Measurements from ENCODE around the gene NECTIN2.
"Not testable (repeated sequence)": the region's sequence is repeated elsewhere in the genome, so short reads cannot be mapped to it uniquely, and the experiment has no call there.

Gene NECTIN2

DNA sequence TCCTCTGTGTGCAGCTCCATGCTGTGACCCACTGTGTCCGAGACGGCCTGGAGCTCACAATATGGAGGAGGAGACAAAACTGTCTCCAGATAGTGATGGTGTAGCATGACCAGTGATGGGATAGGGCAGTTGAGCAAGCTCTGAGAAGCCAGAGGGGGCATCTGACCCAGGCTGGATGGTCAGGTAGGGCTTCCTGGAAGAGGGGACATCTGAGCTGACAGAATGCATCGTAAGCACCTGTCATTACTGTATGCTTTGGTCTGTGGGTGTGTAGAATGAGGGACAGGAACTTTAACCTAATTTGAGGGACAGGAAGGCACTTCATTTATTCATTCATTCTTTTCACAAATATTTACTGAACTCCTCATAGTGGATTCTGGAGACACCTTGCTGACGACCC lies 38.5 kb downstream of the NECTIN2 start:
- DNase-seq (ENCODE audit: low read depth in 2 of 2) = no peak

DNA sequence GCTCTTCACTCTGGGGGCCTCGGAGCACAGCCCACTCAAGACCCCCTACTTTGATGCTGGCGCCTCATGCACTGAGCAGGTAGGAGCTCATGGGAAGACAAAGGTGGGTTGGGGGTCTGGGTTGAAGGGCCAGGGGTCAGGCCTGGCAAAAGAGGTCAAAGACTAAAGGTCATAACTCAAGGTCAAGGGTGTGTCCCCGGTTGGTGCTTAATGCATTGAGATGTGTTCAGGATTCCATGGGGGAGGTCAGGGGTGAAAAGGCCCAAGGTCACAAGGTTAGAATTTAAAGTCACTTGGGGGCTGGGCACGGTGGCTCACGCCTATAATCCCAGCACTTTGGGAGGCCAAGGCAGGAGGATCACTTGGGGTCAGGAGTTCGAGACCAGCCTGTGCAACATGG lies 40.0 kb downstream of the NECTIN2 start:
- no peak for DNase-seq (ENCODE audit: low read depth in 2 of 2)

DNA sequence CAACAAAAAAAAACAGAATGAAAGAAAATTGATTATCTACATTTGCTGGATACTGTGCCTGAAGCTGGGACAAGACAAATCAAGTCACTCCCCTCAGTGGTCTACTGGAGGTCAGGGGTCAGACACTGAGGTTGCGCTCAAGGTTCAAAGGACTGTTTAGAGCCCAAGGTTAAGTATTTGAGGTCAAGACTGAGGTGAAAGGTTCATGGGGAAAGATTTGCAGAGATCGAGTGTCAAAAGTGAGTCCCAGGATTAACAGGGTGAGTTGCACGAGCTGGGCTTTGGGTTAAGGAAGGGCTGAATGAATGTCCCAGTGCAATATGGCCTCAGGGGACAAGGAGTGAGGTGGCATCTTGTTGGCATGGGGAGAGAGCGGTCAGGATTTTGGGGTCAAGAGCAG lies 41.6 kb downstream of the NECTIN2 start:
- no peak for DNase-seq (ENCODE audit: low read depth in 2 of 2)

DNA sequence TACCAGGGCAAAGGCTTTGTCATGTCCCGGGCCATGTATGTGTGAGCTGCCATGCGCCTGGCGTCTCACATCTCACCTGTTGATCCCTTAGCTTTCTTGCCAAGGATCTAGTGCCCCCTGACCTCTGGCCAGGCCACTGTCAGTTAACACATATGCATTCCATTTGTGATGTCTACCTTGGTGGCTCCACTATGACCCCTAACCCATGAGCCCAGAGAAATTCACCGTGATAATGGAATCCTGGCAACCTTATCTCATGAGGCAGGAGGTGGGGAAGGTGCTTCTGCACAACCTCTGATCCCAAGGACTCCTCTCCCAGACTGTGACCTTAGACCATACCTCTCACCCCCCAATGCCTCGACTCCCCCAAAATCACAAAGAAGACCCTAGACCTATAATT lies 42.2 kb downstream of the NECTIN2 start:
- not testable (repeated sequence) for DNase-seq (ENCODE audit: low read depth in 2 of 2)

DNA sequence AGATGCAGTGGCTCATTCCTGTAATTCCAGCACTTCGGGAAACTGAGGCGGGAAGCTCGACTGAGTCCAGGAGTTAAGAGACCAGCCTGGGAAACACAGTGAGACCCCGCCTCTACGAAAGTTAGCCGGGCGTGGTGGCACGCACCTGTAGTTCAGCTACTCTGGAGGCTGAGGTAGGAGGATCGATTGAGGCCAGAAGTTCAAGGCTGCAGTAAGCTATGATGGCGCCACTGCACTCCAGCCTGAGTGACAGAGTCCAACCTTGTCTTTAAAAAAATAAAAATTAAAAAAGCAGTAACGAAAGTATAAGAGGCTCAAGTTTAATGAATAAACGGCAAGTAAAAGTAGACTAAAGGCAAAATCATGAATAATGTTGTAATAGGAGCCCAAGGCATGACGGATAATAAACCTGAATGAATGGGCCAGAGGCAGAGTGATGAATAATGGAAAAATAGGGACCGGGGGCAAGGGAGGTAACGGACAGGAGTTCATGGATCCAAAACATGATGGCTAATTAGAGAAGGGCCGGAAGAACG lies 43.8 kb downstream of the NECTIN2 start:
- DNase-seq (ENCODE audit: low read depth in 2 of 2) = no peak

DNA sequence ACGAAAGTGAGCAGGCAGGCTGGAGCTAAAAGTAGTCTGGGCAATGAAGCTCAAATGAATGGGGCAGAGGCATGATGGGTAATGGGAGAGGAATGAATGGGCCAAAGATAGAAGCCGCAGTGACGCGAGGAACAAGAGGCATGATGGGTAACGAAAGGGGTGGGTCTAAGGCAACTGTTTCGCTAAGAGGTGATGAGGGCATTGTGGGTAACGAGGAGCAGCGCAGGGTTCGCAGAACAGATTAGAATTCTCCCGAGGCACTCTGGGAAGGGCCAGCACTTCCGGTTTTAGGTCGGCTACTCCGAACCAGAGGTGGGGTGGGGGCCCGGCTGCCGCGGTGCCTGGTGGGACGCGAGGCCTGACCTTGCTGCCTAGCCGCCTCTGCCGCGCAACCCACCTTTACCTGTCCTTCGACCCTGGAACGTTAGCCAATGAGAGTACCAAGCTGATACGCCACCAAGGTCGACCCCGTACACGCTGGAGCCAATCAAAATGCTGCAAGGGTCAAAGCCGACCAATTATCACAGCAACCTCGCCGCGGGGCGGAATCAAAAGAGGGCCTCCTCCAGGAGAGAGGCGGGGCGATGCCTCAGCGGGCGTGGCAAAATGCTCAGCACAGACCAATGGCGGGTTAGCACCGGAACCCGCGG lies 44.4 kb downstream of the NECTIN2 start:
- peak in 1 of 2 experiments; percentile 100 for DNase-seq (ENCODE audit: low read depth in 2 of 2)

DNA sequence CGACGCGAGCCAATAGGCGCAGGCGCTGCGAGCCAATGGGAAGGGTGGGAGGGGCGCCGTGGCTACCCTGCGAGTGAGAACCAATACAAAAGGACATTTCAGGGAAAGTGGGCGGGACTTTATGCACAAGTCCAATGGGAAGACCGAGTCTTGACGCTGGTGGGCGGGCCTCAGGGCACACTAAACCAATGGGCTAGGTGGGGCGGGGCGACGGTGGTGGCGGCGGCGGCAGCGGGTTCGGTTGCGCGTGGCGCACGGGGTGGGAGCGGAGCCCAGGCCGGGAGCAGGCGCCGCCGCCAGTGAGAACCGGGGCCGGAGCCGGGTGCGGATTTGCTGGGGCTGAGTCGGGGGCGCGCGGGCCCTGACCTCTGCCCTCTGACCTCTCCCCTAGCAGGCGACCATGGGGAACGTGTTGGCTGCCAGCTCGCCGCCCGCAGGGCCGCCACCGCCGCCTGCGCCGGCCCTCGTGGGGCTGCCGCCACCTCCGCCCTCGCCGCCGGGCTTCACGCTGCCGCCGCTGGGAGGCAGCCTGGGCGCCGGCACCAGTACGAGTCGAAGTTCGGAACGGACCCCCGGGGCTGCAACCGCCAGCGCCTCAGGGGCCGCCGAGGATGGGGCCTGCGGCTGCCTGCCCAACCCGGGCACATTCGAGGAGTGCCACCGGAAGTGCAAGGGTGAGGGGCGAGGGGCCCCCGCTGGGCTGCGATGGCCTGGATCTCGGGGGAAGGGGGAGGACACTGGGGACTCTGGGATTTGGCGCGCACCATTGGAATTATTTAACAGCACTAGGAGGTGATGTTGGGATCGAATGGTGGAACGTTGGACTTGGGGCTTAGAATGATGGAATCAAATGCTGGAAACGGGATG lies 45.2 kb downstream of the NECTIN2 start, which contains the start of gene TOMM40:
Gene TOMM40, plus strand, starts transcription at position 239 of the 867 bp plus-strand sequence. Its CDS starts 162 bp downstream, at position 401.
- peak in 1 of 2 experiments; percentile 100 for DNase-seq (ENCODE audit: low read depth in 2 of 2)

DNA sequence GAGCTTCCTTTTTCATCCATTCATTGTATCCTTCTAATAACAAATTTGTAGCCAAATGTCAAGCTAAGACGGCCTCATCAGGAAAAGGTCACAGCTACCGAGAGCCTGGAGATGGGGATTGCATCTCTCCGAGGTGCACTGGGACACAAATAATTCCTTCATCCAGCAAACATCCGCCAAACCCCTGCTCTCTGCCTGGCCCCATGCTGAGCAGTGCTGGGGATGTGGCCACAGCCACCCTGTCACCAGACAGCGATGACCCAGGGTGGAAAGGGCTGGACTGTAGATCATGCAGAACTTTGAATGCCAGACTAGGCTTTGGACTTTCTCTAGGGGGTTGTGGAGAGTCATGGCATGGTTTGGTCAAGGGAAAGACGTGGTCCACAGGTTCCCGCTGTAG lies 46.8 kb downstream of the NECTIN2 start:
- no peak for DNase-seq (ENCODE audit: low read depth in 2 of 2)

DNA sequence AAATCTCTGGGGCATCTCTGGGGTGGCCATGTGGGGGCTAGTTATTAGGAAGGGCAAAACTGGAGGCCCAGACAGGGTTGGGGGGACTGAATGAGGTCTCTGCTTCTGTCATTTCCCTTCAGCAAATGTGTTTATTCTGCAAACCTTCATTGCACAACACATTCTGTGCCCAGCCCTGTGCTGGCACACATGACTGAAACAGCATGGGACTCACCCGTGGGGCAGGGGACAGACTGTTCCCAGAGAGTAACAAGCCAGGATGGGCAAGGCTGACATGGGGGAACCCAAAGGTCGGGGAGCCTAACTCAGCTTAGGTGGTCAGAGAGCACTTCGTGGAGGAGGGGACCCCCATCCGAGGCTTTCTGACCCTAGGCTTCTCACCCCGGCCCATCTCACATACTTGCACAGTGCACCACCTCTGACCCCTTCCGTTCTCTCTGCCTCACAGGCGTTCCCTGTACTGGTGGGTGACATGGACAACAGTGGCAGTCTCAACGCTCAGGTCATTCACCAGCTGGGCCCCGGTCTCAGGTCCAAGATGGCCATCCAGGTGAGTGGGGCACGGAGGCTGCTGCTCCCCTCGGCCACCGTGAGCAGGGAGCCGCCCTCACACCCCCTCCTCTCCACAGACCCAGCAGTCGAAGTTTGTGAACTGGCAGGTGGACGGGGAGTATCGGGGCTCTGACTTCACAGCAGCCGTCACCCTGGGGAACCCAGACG lies 47.4 kb downstream of the NECTIN2 start:
- DNase-seq (ENCODE audit: low read depth in 2 of 2) = no peak

DNA sequence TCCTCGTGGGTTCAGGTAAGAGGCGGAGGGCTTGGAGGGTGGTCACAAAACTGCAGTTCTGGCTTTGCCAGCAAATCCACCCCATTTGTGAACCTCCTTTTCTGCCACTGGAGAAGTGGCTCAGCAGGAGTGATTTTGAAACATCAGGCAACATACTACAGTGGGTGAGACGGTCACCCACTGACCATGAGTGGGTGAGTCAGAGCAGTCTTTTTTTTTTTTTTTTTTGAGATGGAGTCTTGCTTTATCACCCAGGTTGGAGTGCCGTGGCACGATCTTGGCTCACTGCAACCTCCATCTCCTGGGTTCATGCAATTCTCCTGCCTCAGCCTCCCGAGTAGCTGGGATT lies 47.9 kb downstream of the NECTIN2 start:
- DNase-seq (ENCODE audit: low read depth in 2 of 2) = no peak

DNA sequence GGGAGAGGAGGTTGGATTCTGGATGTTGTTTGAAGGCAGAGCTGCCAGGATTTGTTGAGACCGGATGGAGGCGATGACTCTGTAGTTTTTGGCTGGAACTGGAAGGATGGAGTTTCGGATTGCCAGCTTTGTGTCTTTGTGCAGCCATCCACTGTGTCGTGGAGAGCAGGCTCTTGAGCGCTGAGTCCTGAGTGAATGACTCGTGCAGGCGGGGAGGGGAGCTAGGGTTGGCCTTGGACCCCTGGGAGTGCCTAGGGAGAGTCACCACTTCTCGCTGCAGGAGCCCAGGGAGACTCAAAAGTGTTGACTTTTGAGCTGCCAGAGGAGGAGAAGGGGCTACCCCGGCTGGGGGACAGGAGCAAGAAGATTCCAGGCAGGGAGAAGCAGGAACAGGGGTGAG lies 48.8 kb downstream of the NECTIN2 start:
- DNase-seq (ENCODE audit: low read depth in 2 of 2) = no peak

DNA sequence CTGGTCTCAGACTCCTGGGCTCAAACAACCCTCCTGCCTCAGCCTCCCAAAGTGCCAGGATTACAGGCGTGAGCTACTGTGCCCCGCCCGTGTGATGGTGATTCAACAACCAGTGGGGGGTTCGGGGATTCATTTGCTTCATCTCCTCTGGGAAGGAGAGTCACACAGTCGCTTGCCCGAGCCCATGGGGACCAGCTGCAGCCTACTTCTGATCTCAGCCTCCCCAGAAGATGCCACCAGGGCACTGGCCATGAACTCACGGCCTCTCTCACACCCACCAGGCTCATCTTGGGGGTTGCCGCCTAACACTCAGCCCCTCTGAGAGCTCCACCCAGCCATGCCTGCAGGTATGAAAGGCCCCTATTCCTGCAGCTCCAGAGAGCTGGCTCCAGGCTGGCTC lies 51.7 kb downstream of the NECTIN2 start:
- no peak for DNase-seq (ENCODE audit: low read depth in 2 of 2)

DNA sequence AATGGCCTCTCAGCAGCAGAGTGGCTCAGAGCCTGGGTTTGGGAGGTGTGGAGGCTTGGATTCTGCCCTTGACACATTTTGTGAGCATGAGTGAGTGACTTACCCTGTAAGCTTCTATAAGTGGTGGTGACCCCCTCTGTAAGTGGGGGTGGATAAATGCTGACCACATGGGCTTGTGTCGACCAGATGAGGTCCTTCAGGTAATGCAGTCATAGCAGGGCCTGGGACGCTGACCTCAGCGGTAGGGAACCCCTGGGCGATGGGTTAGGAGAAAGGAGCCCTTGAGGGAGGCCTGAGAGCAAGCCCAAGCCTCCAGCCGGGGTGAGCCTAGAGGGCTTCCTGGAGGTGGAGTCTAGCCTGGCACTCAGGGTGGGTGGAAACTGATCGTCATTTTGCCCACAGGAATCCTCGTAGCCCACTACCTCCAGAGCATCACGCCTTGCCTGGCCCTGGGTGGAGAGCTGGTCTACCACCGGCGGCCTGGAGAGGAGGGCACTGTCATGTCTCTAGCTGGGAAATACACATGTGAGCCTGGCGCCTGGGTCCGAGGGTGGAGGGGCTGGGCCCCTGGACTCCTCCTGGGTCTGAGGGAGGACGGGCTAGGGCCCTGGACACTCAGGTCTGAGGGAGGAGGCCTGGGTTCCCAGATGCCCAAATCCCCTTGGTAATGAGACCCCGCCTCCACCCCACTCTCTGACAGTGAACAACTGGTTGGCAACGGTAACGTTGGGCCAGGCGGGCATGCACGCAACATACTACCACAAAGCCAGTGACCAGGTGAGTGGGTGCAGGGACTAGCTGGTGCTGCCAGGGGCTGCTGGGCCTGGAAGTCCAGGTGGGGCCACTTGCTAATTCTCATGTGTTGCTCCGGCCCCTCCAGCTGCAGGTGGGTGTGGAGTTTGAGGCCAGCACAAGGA lies 54.5 kb downstream of the NECTIN2 start:
- no peak for DNase-seq (ENCODE audit: low read depth in 2 of 2)

DNA sequence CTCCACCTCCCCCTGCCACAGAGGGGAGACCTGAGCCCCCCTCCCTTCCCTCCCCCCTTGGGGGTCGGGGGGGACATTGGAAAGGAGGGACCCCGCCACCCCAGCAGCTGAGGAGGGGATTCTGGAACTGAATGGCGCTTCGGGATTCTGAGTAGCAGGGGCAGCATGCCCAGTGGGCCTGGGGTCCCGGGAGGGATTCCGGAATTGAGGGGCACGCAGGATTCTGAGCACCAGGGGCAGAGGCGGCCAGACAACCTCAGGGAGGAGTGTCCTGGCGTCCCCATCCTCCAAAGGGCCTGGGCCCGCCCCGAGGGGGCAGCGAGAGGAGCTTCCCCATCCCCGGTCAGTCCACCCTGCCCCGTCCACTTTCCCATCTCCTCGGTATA lies 57.1 kb downstream of the NECTIN2 start:
- DNase-seq (ENCODE audit: low read depth in 2 of 2) = no peak

DNA sequence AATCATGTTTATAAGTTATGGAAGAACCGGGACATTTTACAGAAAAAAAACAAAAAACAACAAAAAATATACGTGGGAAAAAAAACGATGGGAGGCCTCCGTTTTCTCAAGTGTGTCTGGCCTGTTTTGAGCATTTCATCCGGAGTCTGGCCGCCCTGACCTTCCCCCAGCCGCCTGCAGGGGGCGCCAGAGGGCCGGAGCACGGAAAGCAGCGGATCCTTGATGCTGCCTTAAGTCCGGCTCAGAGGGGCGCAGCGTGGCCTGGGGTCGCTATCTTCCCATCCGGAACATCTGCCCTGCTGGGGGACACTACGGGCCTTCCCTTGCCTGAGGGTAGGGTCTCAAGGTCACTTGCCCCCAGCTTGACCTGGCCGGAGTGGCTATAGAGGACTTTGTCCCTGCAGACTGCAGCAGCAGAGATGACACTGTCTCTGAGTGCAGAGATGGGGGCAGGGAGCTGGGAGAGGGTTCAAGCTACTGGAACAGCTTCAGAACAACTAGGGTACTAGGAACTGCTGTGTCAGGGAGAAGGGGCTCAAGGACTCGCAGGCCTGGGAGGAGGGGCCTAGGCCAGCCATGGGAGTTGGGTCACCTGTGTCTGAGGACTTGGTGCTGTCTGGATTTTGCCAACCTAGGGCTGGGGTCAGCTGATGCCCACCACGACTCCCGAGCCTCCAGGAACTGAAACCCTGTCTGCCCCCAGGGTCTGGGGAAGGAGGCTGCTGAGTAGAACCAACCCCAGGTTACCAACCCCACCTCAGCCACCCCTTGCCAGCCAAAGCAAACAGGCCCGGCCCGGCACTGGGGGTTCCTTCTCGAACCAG lies 57.7 kb downstream of the NECTIN2 start:
- peak; percentile 50 to 71 for DNase-seq (ENCODE audit: low read depth in 2 of 2)

DNA sequence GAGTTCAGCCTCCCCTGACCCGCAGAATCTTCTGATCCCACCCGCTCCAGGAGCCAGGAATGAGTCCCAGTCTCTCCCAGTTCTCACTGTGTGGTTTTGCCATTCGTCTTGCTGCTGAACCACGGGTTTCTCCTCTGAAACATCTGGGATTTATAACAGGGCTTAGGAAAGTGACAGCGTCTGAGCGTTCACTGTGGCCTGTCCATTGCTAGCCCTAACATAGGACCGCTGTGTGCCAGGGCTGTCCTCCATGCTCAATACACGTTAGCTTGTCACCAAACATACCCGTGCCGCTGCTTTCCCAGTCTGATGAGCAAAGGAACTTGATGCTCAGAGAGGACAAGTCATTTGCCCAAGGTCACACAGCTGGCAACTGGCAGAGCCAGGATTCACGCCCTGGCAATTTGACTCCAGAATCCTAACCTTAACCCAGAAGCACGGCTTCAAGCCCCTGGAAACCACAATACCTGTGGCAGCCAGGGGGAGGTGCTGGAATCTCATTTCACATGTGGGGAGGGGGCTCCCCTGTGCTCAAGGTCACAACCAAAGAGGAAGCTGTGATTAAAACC lies 58.4 kb downstream of the NECTIN2 start:
- DNase-seq (ENCODE audit: low read depth in 2 of 2) = no peak

DNA sequence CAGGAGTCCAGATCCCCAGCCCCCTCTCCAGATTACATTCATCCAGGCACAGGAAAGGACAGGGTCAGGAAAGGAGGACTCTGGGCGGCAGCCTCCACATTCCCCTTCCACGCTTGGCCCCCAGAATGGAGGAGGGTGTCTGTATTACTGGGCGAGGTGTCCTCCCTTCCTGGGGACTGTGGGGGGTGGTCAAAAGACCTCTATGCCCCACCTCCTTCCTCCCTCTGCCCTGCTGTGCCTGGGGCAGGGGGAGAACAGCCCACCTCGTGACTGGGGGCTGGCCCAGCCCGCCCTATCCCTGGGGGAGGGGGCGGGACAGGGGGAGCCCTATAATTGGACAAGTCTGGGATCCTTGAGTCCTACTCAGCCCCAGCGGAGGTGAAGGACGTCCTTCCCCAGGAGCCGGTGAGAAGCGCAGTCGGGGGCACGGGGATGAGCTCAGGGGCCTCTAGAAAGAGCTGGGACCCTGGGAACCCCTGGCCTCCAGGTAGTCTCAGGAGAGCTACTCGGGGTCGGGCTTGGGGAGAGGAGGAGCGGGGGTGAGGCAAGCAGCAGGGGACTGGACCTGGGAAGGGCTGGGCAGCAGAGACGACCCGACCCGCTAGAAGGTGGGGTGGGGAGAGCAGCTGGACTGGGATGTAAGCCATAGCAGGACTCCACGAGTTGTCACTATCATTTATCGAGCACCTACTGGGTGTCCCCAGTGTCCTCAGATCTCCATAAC lies 59.5 kb downstream of the NECTIN2 start, which contains the start of gene APOE:
Gene APOE, plus strand, starts transcription at position 360 of the 724 bp plus-strand sequence. CDS start 829 bp downstream, outside the sequence.
- no peak for DNase-seq (ENCODE audit: low read depth in 2 of 2)

DNA sequence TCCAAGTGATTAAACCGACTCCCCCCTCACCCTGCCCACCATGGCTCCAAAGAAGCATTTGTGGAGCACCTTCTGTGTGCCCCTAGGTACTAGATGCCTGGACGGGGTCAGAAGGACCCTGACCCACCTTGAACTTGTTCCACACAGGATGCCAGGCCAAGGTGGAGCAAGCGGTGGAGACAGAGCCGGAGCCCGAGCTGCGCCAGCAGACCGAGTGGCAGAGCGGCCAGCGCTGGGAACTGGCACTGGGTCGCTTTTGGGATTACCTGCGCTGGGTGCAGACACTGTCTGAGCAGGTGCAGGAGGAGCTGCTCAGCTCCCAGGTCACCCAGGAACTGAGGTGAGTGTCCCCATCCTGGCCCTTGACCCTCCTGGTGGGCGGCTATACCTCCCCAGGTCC lies 61.5 kb downstream of the NECTIN2 start:
- DNase-seq (ENCODE audit: low read depth in 2 of 2) = no peak

All from stimulated activated CD4-positive, alpha-beta T cell treated with anti-CD3 and anti-CD28 coated beads, Interleukin-12 subunit alpha, Interleukin-12 subunit beta, amount 100 ng/mL, for 24 hours (primary cell).